Small intestine (tissue), 7 donors: Measurements from ENCODE around the gene SUPT3H. TPM values are rescaled to one million over a fixed set of nuclear protein-coding genes. Genes with fewer than 3 reads are reported as not detected.
A peak's percentile ranks its signal among the peaks of the same experiment; 100 is the strongest.

Source experiments
- DNase-seq, 2 donors: peaks; one replicate each; pipeline versions ENCODE4 v3.0.0 to v3.0.0-alpha.2; 2013
- FAIRE-seq: peaks from 2 replicates; lab custom pipeline; 2012; peaks lifted over from hg19 to GRCh38; lab: Jason Lieb, UNC
- H3K27ac ChIP-seq, 3 donors: one replicate each; pipeline ENCODE4 v1.5.1; 2013; ENCODE audit warnings: low read length in 2 of 3, mild to moderate bottlenecking in 2 of 3, control low read depth in 1 of 3, inconsistent platforms in 1 of 3, low read depth in 1 of 3, moderate library complexity in 1 of 3
- H3K27me3 ChIP-seq, 3 donors: one replicate each; pipeline ENCODE4 v1.6.1; 2013; ENCODE audit warnings: low read length in 3 of 3, inconsistent platforms in 1 of 3; ENCODE audit not compliant: control insufficient read depth in 3 of 3, insufficient read depth in 3 of 3
- H3K36me3 ChIP-seq, 3 donors: one replicate each; pipeline ENCODE4 v1.6.1; 2013; ENCODE audit warnings: low read length in 3 of 3, inconsistent platforms in 1 of 3, low read depth in 1 of 3, mild to moderate bottlenecking in 1 of 3, moderate library complexity in 1 of 3; ENCODE audit not compliant: control insufficient read depth in 3 of 3, insufficient read depth in 2 of 3
- H3K4me1 ChIP-seq, 3 donors: one replicate each; pipeline ENCODE4 v1.6.1; 2013; ENCODE audit warnings: low read length in 2 of 3, inconsistent platforms in 1 of 3, low read depth in 1 of 3, mild to moderate bottlenecking in 1 of 3, moderate library complexity in 1 of 3; ENCODE audit not compliant: control insufficient read depth in 3 of 3, insufficient read depth in 2 of 3
- H3K4me3 ChIP-seq, 3 donors: one replicate each; pipeline ENCODE4 v1.5.1; 2013; ENCODE audit warnings: low read length in 3 of 3, control low read depth in 1 of 3, inconsistent platforms in 1 of 3, low read depth in 1 of 3, mild to moderate bottlenecking in 1 of 3, moderate library complexity in 1 of 3
- H3K9me3 ChIP-seq, 2 donors: one replicate each; pipeline ENCODE4 v1.6.1; 2013; ENCODE audit warnings: low read depth in 1 of 2, low read length in 1 of 2; ENCODE audit not compliant: control insufficient read depth in 2 of 2, insufficient read depth in 1 of 2
- WGBS, 3 donors: extraction: QIAGEN DNeasy Blood & Tissue Kit; methylation state at CpG; one replicate each; pipeline ENCODE4 v1.1.7; 2013; 5-methylcytosine and 5-hydroxymethylcytosine counted together
- polyA plus RNA-seq, 4 donors: library from polyadenylated mRNA; stranded (reverse) in 3 of 4; unstranded in 1 of 4; fragments of 200-250 nt in 3 of 4; fragments of 120-200 nt in 1 of 4; gene quantifications; one replicate each; pipeline versions ENCODE4 v1.2.1 to v1.2.3, GENCODE V29; 2013
- donor health status: healthy with polysubstance abuse.
- donor health status: control.
- donor health status: control.
- donor health status: Bipolar disorder and iron deficiency.
- donor health status: healthy.

Gene SUPT3H
- polyA plus RNA-seq, 4 donors: 2.0 to 13.8 (median 7.0) TPM

DNA sequence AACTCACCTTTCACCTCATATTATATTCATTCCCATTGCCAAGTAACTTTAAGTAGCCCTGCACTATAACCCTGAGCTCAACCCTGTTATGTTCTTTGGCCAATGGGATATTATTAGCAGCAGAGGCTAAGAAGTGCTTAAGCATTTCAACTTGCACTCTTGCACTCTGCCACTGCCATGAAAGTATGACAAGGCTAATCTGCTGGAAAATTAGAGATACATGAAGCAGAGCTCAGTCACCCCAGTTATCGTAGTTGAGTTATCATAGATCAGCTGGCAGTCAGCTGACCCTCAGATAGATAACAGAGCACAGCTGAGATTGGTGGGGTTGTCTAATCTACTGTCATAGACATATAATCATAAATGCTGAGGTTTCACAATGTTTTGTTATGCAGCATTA is 259.0 kb downstream of the SUPT3H start:
- Histone ChIP-seq H3K9me3 (no peaks in the 10 kb centered on the region), H3K4me3 (no peak overlapping the region), H3K27me3 (no peaks in the 10 kb centered on the region), H3K27ac (peak overlapping the region in 1 of 3 donors; percentile 42), H3K36me3 (no peaks in the 10 kb centered on the region), H3K4me1 (peaks cover 0 to 3% (median 0%) of the 10 kb centered on the region in 3 donors)
- DNase-seq (peak; percentile 13 to 86), FAIRE-seq (no peak)
- WGBS, 3 donors: 58 to 71% (median 63%) methylated on average over 1 of the region's 1 CpG

DNA sequence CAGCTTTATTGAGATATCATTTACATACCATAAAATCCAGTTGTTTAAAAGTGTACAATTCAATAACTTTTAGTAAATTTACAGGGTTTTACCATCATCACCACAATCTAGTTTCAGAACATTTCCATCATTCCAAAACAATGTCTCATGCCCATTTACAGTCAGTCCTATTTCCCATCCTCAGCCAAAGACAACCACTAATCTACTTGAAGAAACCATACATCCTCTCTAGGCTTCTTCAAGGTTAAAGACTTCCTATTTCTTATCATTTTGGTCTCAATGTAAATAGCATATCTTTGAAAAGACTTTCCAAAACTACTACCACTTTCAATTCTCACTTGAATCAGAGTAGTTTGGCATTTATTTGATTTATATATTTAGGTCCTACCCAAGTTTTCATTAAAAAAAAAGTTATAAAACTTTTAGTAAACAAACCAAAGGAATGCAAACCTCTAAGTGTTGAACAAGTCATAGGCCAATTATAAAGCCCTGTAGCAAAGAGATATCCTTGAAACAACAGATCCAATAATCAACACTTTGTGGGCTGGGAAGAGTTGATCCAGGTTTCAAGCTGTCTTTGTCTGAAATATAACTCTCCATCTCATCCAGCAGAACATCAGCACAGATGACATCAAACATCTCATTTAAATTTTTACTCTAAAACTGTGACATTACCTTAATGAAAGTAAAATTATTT is 260.9 kb downstream of the SUPT3H start:
- DNase-seq (no peak), FAIRE-seq (no peak)
- Histone ChIP-seq H3K36me3 (no peaks in the 10 kb centered on the region), H3K9me3 (no peaks in the 10 kb centered on the region), H3K4me3 (no peak overlapping the region), H3K27ac (no peak overlapping the region), H3K4me1 (peaks cover 0 to 3% (median 0%) of the 10 kb centered on the region in 3 donors), H3K27me3 (no peaks in the 10 kb centered on the region)

DNA sequence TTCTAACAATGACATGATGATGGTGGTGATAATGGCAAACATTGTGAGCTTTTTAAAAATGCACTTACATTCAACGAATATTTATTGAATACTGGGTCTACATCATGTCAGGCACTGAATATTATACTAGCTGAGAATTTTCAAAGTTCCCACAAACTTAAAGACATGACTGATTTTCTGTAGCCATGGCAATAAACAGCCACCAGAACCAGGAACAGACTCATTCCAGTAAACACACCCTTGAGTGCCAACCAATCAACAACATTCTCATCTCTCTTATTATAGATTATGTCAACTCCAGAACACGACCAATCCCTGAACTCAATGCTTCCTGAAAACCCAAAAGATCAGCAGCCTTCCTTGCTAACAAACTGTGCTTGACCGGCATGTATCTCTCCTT is 262.0 kb downstream of the SUPT3H start:
- peaks cover 0 to 3% (median 0%) of the 10 kb centered on the region in 3 donors for H3K4me1 ChIP-seq
- H3K27ac ChIP-seq: no peak overlapping the region
- H3K9me3 ChIP-seq: no peaks in the 10 kb centered on the region
- H3K36me3 ChIP-seq: no peaks in the 10 kb centered on the region
- WGBS, 3 donors: 59 to 70% (median 67%) methylated on average over 3 of the region's 3 CpGs
- H3K27me3 ChIP-seq: no peaks in the 10 kb centered on the region
- DNase-seq: no peak
- FAIRE-seq: no peak
- H3K4me3 ChIP-seq: no peak overlapping the region

DNA sequence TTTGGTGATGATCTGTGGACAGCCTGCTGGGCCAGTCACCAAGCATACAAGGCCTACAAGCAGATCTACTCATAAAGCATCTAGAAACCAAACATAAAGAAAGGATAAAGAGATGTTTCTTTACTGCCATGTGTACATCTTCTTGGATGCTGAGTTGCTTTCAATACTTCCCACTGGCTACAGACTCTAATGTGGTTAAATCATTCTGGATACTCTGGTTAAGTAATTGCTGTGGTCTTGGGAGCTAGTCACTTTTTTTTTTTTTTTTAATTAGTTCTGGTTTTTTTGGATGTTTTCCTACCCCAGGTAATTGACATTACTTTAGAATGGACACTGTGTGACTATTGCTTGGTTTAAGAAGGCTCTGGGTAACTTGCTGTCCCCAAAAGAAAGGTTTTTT is 265.0 kb downstream of the SUPT3H start:
- H3K27ac ChIP-seq: no peak overlapping the region
- no peak overlapping the region for H3K4me3 ChIP-seq
- DNase-seq: no peak
- no peaks in the 10 kb centered on the region for H3K36me3 ChIP-seq
- no peaks in the 10 kb centered on the region for H3K4me1 ChIP-seq
- FAIRE-seq: no peak
- no peaks in the 10 kb centered on the region for H3K27me3 ChIP-seq
- no peaks in the 10 kb centered on the region for H3K9me3 ChIP-seq

- FAIRE-seq (no peak), DNase-seq (no peak)
- Histone ChIP-seq H3K27ac (no peak overlapping the region), H3K9me3 (no peaks in the 10 kb centered on the region), H3K4me1 (no peaks in the 10 kb centered on the region), H3K27me3 (no peaks in the 10 kb centered on the region), H3K36me3 (no peaks in the 10 kb centered on the region), H3K4me3 (no peak overlapping the region)
- WGBS, 3 donors: 47 to 60% (median 58%) methylated on average over 1 of the region's 1 CpG
These were observed 268.2 kb downstream of the SUPT3H start for GRCh38 chr6:45109551-45109950.

- Histone ChIP-seq H3K4me3 (no peak overlapping the region), H3K36me3 (peaks cover 0 to 2% (median 0%) of the 10 kb centered on the region in 3 donors), H3K9me3 (no peaks in the 10 kb centered on the region), H3K27me3 (no peaks in the 10 kb centered on the region), H3K27ac (no peak overlapping the region), H3K4me1 (no peaks in the 10 kb centered on the region)
- DNase-seq (no peak), FAIRE-seq (no peak)
- 90 to 96% (median 96%) methylated on average over 2 of the region's 2 CpGs for WGBS, 3 donors
These were observed 272.4 kb downstream of the SUPT3H start for GRCh38 chr6:45105170-45105820.

- no peaks in the 10 kb centered on the region for H3K9me3 ChIP-seq
- H3K36me3 ChIP-seq: peaks cover 0 to 2% (median 0%) of the 10 kb centered on the region in 3 donors
- H3K27ac ChIP-seq: no peak overlapping the region
- H3K4me3 ChIP-seq: no peak overlapping the region
- H3K27me3 ChIP-seq: no peaks in the 10 kb centered on the region
- no peaks in the 10 kb centered on the region for H3K4me1 ChIP-seq
- FAIRE-seq: peak; percentile 19
- no peak for DNase-seq
- WGBS, 3 donors: 84 to 95% (median 87%) methylated on average over 1 of the region's 1 CpG
These were observed 273.3 kb downstream of the SUPT3H start for GRCh38 chr6:45104429-45104828.

GRCh38 chr6:45098256-45098655 is 279.5 kb downstream of the SUPT3H start:
- WGBS, 3 donors: 80 to 90% (median 86%) methylated on average over 1 of the region's 1 CpG
- no peak for FAIRE-seq
- DNase-seq: no peak

More at GRCh38 chr6:45098256-45098655, 279.5 kb downstream of the SUPT3H start:
- no peak overlapping the region for H3K4me3 ChIP-seq
- H3K36me3 ChIP-seq: peaks cover 0 to 2% (median 0%) of the 10 kb centered on the region in 3 donors
- H3K4me1 ChIP-seq: no peaks in the 10 kb centered on the region
- H3K9me3 ChIP-seq: no peaks in the 10 kb centered on the region
- no peak overlapping the region for H3K27ac ChIP-seq
- no peaks in the 10 kb centered on the region for H3K27me3 ChIP-seq
